WTC11 (cell line): Measurements from ENCODE around the gene ZFAND3.

Experiments used
- CREB1 ChIP-seq: sonication (generic); formaldehyde crosslinking; IDR thresholded peaks from 2 replicates; pipeline ENCODE4 v1.8.0; 2023; ENCODE audit warnings: mild to moderate bottlenecking, missing genetic modification reagents
- CTCF ChIP-seq: fragments of 200-600 bp; IDR thresholded peaks from 2 replicates; pipeline ENCODE4 v1.8.0; 2022; ENCODE audit warnings: antibody characterized with exemption
- ESRRA ChIP-seq: sonication (generic); formaldehyde crosslinking; IDR thresholded peaks from 2 replicates; pipeline ENCODE4 v1.8.1; 2022; ENCODE audit warnings: mild to moderate bottlenecking, missing genetic modification reagents, borderline replicate concordance
- ETV6 ChIP-seq: sonication (generic); formaldehyde crosslinking; IDR thresholded peaks from 2 replicates; pipeline ENCODE4 v1.8.1; 2022; ENCODE audit warnings: mild to moderate bottlenecking, missing genetic modification reagents
- IRF2 ChIP-seq: sonication (generic); formaldehyde crosslinking; IDR thresholded peaks from 2 replicates; pipeline ENCODE4 v1.8.0; 2022; ENCODE audit warnings: low read depth, missing genetic modification reagents, borderline replicate concordance
- KAT7 ChIP-seq: sonication (generic); formaldehyde crosslinking; IDR thresholded peaks from 2 replicates; pipeline ENCODE4 v1.8.1; 2023; ENCODE audit warnings: missing genetic modification reagents, mild to moderate bottlenecking, borderline replicate concordance
- NFYB ChIP-seq: sonication (generic); formaldehyde crosslinking; conservative IDR thresholded peaks from 2 replicates; pipeline ENCODE4 v1.8.0; 2022; ENCODE audit warnings: low read depth, missing genetic modification reagents
- NR2C2 ChIP-seq: sonication (generic); formaldehyde crosslinking; IDR thresholded peaks from 2 replicates; pipeline ENCODE4 v1.8.0; 2022; ENCODE audit warnings: mild to moderate bottlenecking, missing genetic modification reagents
- SP1 ChIP-seq: sonication (generic); formaldehyde crosslinking; conservative IDR thresholded peaks from 2 replicates; pipeline ENCODE4 v1.8.1; 2022; ENCODE audit warnings: missing genetic modification reagents
- ZNF121 ChIP-seq: sonication (generic); formaldehyde crosslinking; IDR thresholded peaks from 2 replicates; pipeline ENCODE4 v1.8.0; 2023; ENCODE audit warnings: missing genetic modification reagents
- ZNF263 ChIP-seq: sonication (generic); formaldehyde crosslinking; IDR thresholded peaks from 2 replicates; pipeline ENCODE4 v1.8.1; 2022; ENCODE audit warnings: low read depth, mild to moderate bottlenecking, moderate library complexity, missing genetic modification reagents
- ZNF423 ChIP-seq: fragments of 250-450 bp; sonication (Bioruptor Pico); IDR thresholded peaks from 2 replicates; pipeline ENCODE4 v2.1.2; 2022; ENCODE audit warnings: mild to moderate bottlenecking, moderate library complexity
- ZNF512 ChIP-seq: sonication (generic); formaldehyde crosslinking; IDR thresholded peaks from 2 replicates; pipeline ENCODE4 v1.8.1; 2022; ENCODE audit warnings: missing genetic modification reagents, borderline replicate concordance
- TF ChIP-seq, protein P1 (sequence below): sonication (generic); formaldehyde crosslinking; IDR thresholded peaks from 2 replicates; pipeline ENCODE4 v1.8.1; 2023; ENCODE audit warnings: mild to moderate bottlenecking, missing genetic modification reagents, moderate library complexity

DNA sequence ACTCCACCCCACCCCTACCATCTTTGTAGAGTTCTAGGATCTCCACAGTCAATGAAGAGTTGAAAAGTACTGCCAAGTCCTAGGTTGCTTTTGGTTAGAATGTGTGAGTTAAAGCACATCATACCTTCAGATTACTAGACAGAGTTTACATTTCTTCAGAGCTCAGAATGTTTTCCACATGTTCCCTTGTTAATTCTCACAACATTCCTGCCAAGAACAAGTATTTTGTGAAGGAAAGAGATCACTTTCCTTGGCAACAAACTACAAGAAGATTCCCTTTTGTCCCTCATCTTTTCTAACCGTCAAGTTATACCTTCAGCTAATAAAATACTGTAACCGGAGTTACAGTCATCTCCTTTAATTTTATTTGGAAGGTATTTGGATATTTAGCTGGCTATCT, 266.8 kb downstream of the ZFAND3 start:
- TF ChIP-seq NR2C2 (CRISPR knock-in tag) (no peak), CTCF (no peak), ZNF263 (no peak), ESRRA (CRISPR knock-in tag) (no peak), SP1 (CRISPR knock-in tag) (no peak), CREB1 (no peak), ZNF423 (no peak), ZNF121 (CRISPR knock-in tag) (no peak), IRF2 (CRISPR knock-in tag) (no peak), ZNF512 (CRISPR knock-in tag) (no peak), NFYB (CRISPR knock-in tag) (no peak), KAT7 (no peak), ETV6 (no peak)
- TF ChIP-seq, protein P1, sequence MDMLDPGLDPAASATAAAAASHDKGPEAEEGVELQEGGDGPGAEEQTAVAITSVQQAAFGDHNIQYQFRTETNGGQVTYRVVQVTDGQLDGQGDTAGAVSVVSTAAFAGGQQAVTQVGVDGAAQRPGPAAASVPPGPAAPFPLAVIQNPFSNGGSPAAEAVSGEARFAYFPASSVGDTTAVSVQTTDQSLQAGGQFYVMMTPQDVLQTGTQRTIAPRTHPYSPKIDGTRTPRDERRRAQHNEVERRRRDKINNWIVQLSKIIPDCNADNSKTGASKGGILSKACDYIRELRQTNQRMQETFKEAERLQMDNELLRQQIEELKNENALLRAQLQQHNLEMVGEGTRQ (CRISPR knock-in tag): no peak
